ENCODE data around the gene EXOC5.
"Not testable (repeated sequence)": the region's sequence is repeated elsewhere in the genome, so short reads cannot be mapped to it uniquely, and the experiment has no call there.

Gene EXOC5

DNA sequence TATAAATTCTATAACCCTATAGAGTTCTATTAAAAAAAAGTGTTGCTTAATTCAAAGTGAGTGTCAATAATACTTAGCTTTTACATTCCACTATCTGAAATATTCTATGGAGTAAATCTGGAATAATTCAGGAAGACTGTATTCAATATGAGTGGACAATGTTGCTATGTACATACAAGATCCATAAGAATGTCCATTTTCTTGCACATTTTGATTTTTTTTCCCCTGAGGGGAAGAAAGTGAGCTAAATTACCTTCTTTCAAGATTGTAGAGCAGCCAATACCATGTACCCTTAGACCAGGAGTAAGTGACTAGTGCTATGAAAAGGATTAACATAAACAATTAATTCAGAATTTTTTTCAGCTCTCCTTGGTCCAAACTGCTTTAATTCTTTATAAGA lies 25.4 kb downstream of the EXOC5 start:
- Histone ChIP-seq H2AFZ (ENCODE audit: low read depth, low read length) (no peak overlapping the region), H3K36me3 (ENCODE audit: insufficient read depth, low read length) (peaks cover 44% of the 10 kb centered on the region), H3K4me3 (ENCODE audit: low read length) (no peak overlapping the region), H3K27me3 (ENCODE audit: insufficient read depth, low read length) (no peaks in the 10 kb centered on the region), H3K4me1 (ENCODE audit: insufficient read depth, low read length) (no peaks in the 10 kb centered on the region), H3K9me3 (ENCODE audit: low read length) (no peaks in the 10 kb centered on the region)

DNA sequence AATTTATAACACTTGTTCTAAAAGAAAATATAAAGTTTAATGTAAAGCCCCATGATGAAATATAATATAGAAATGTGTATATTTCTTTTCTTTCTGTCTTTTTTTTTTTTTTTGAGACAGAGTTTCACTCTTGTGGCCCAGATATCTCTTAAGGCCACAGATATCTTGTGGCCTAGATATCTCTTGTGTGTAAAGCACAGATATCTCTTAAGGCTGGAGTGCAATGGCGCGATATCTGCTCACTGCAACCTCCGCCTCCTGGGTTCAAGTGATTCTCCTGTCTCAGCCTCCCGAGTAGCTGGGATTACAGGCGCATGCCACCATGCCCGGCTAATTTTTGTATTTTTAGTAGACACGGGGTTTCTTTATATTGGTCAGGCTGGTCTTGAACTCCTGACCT lies 28.6 kb downstream of the EXOC5 start:
- H3K36me3 ChIP-seq (ENCODE audit: insufficient read depth, low read length) = peaks cover 61% of the 10 kb centered on the region
- H3K9me3 ChIP-seq (ENCODE audit: low read length); H2AFZ ChIP-seq (ENCODE audit: low read depth, low read length); H3K4me3 ChIP-seq (ENCODE audit: low read length); H3K27me3 ChIP-seq (ENCODE audit: insufficient read depth, low read length); H3K4me1 ChIP-seq (ENCODE audit: insufficient read depth, low read length): not testable (repeated sequence)

- Histone ChIP-seq H2AFZ (ENCODE audit: low read depth, low read length) (no peak overlapping the region), H3K36me3 (ENCODE audit: insufficient read depth, low read length) (peaks cover 83% of the 10 kb centered on the region), H3K27me3 (ENCODE audit: insufficient read depth, low read length) (no peaks in the 10 kb centered on the region), H3K4me3 (ENCODE audit: low read length) (no peak overlapping the region), H3K4me1 (ENCODE audit: insufficient read depth, low read length) (no peaks in the 10 kb centered on the region), H3K9me3 (ENCODE audit: low read length) (no peaks in the 10 kb centered on the region)
Measured at GRCh38 chr14:57232006-57232405, 36.7 kb downstream of the EXOC5 start.

- H3K27me3 ChIP-seq (ENCODE audit: insufficient read depth, low read length); H3K9me3 ChIP-seq (ENCODE audit: low read length); H2AFZ ChIP-seq (ENCODE audit: low read depth, low read length); H3K4me3 ChIP-seq (ENCODE audit: low read length); H3K4me1 ChIP-seq (ENCODE audit: insufficient read depth, low read length): not testable (repeated sequence)
- H3K36me3 ChIP-seq (ENCODE audit: insufficient read depth, low read length) = peaks cover 73% of the 10 kb centered on the region
Measured at GRCh38 chr14:57228320-57228719, 40.4 kb downstream of the EXOC5 start.

GRCh38 chr14:57227083-57227482 lies 41.6 kb downstream of the EXOC5 start:
- no peak overlapping the region for H3K4me3 ChIP-seq (ENCODE audit: low read length)
- H3K4me1 ChIP-seq (ENCODE audit: insufficient read depth, low read length) = no peaks in the 10 kb centered on the region
- H3K36me3 ChIP-seq (ENCODE audit: insufficient read depth, low read length) = peaks cover 67% of the 10 kb centered on the region
- no peaks in the 10 kb centered on the region for H3K27me3 ChIP-seq (ENCODE audit: insufficient read depth, low read length)
- H3K9me3 ChIP-seq (ENCODE audit: low read length) = no peaks in the 10 kb centered on the region
- no peak overlapping the region for H2AFZ ChIP-seq (ENCODE audit: low read depth, low read length)

DNA sequence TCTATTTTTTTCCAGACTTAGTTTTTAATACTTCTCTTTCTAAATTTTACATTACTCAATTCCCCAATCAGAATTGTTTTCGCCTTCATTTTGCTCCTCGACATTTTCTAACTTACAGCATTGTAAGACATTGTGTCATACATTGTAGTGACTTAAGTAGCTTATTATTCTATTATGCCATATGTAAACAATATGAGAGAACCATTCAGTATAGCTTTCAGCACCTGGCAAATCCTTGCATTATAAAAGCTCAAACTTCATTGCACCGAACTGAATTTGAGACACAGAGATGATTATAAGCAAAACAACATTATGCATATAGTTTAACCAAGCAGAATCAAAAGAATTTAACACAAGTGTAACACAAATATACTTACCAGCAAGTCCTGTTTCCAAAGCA lies 46.8 kb downstream of the EXOC5 start:
- H3K27me3 ChIP-seq (ENCODE audit: insufficient read depth, low read length) = no peaks in the 10 kb centered on the region
- H2AFZ ChIP-seq (ENCODE audit: low read depth, low read length) = no peak overlapping the region
- peaks cover 59% of the 10 kb centered on the region for H3K36me3 ChIP-seq (ENCODE audit: insufficient read depth, low read length)

DNA sequence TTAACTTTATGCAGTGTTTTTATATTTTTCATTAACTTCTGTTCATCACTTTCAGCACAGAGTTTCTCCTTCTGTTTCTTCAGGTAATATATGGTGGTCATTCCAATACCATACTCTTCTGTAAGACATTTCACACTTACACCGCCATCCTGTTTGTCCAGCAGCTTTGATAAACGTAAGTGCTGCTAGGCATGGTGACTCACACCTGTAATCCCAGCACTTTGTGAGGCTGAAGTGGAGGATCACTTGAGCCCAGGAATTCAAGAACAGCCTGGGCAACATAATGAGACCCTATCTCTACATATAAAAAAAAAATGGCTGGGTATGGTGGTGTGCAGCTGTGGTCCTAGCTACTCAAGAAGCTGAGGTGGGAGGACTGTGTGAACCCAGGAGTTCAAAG lies 55.8 kb downstream of the EXOC5 start:
- Histone ChIP-seq H3K4me1 (ENCODE audit: insufficient read depth, low read length) (no peaks in the 10 kb centered on the region), H3K36me3 (ENCODE audit: insufficient read depth, low read length) (peaks cover 80% of the 10 kb centered on the region), H2AFZ (ENCODE audit: low read depth, low read length) (no peak overlapping the region), H3K9me3 (ENCODE audit: low read length) (no peaks in the 10 kb centered on the region), H3K27me3 (ENCODE audit: insufficient read depth, low read length) (no peaks in the 10 kb centered on the region), H3K4me3 (ENCODE audit: low read length) (no peak overlapping the region)

More for the DNA sequence above, 46.8 kb downstream of the EXOC5 start:
- Histone ChIP-seq H3K4me3 (ENCODE audit: low read length) (no peak overlapping the region), H3K9me3 (ENCODE audit: low read length) (no peaks in the 10 kb centered on the region), H3K4me1 (ENCODE audit: insufficient read depth, low read length) (no peaks in the 10 kb centered on the region)

GRCh38 chr14:57209561-57209960 lies 59.1 kb downstream of the EXOC5 start:
- Histone ChIP-seq H3K27me3 (ENCODE audit: insufficient read depth, low read length) (no peaks in the 10 kb centered on the region), H3K36me3 (ENCODE audit: insufficient read depth, low read length) (peaks cover 63% of the 10 kb centered on the region), H3K4me1 (ENCODE audit: insufficient read depth, low read length) (no peaks in the 10 kb centered on the region)

DNA sequence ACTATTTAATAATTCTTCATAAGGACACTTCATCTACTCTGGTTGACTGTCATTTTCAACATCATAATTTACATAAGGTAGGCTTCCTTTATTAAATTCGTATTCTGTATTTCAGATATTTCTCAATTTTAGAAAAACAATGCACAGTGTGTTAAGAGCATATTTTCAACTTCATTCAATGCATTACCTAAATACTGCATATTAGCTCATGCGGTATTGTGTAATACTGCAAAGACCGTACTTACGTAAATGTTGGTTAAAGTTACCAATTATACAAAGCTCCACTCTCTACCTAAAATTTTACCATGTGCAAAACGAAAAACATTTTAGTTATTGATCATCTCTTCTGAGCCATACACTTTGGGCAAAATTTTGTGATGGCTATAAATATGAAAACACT lies 62.8 kb downstream of the EXOC5 start:
- Histone ChIP-seq H3K4me1 (ENCODE audit: insufficient read depth, low read length) (no peaks in the 10 kb centered on the region), H3K4me3 (ENCODE audit: low read length) (no peak overlapping the region), H3K36me3 (ENCODE audit: insufficient read depth, low read length) (peaks cover 33% of the 10 kb centered on the region)

More at GRCh38 chr14:57209561-57209960, 59.1 kb downstream of the EXOC5 start:
- no peaks in the 10 kb centered on the region for H3K9me3 ChIP-seq (ENCODE audit: low read length)
- no peak overlapping the region for H2AFZ ChIP-seq (ENCODE audit: low read depth, low read length)
- H3K4me3 ChIP-seq (ENCODE audit: low read length) = no peak overlapping the region

GRCh38 chr14:57202672-57203071 lies 66.0 kb downstream of the EXOC5 start:
- H3K4me1 ChIP-seq (ENCODE audit: insufficient read depth, low read length); H3K9me3 ChIP-seq (ENCODE audit: low read length); H3K27me3 ChIP-seq (ENCODE audit: insufficient read depth, low read length); H3K4me3 ChIP-seq (ENCODE audit: low read length); H2AFZ ChIP-seq (ENCODE audit: low read depth, low read length): not testable (repeated sequence)
- H3K36me3 ChIP-seq (ENCODE audit: insufficient read depth, low read length) = peaks cover 12% of the 10 kb centered on the region

More for the DNA sequence above, 62.8 kb downstream of the EXOC5 start:
- H3K27me3 ChIP-seq (ENCODE audit: insufficient read depth, low read length) = no peaks in the 10 kb centered on the region
- H2AFZ ChIP-seq (ENCODE audit: low read depth, low read length) = no peak overlapping the region
- no peaks in the 10 kb centered on the region for H3K9me3 ChIP-seq (ENCODE audit: low read length)

GRCh38 chr14:57199921-57200320 lies 68.8 kb downstream of the EXOC5 start:
- H3K4me1 ChIP-seq (ENCODE audit: insufficient read depth, low read length) = no peaks in the 10 kb centered on the region

GRCh38 chr14:57189070-57189469 lies 79.6 kb downstream of the EXOC5 start:
- Histone ChIP-seq H3K36me3 (ENCODE audit: insufficient read depth, low read length) (no peaks in the 10 kb centered on the region), H3K27me3 (ENCODE audit: insufficient read depth, low read length) (no peaks in the 10 kb centered on the region), H3K4me3 (ENCODE audit: low read length) (no peak overlapping the region), H3K9me3 (ENCODE audit: low read length) (no peaks in the 10 kb centered on the region), H2AFZ (ENCODE audit: low read depth, low read length) (no peak overlapping the region), H3K4me1 (ENCODE audit: insufficient read depth, low read length) (no peaks in the 10 kb centered on the region)

More at GRCh38 chr14:57199921-57200320, 68.8 kb downstream of the EXOC5 start:
- Histone ChIP-seq H3K4me3 (ENCODE audit: low read length) (no peak overlapping the region), H3K36me3 (ENCODE audit: insufficient read depth, low read length) (no peaks in the 10 kb centered on the region), H3K9me3 (ENCODE audit: low read length) (no peaks in the 10 kb centered on the region), H3K27me3 (ENCODE audit: insufficient read depth, low read length) (no peaks in the 10 kb centered on the region), H2AFZ (ENCODE audit: low read depth, low read length) (no peak overlapping the region)

DNA sequence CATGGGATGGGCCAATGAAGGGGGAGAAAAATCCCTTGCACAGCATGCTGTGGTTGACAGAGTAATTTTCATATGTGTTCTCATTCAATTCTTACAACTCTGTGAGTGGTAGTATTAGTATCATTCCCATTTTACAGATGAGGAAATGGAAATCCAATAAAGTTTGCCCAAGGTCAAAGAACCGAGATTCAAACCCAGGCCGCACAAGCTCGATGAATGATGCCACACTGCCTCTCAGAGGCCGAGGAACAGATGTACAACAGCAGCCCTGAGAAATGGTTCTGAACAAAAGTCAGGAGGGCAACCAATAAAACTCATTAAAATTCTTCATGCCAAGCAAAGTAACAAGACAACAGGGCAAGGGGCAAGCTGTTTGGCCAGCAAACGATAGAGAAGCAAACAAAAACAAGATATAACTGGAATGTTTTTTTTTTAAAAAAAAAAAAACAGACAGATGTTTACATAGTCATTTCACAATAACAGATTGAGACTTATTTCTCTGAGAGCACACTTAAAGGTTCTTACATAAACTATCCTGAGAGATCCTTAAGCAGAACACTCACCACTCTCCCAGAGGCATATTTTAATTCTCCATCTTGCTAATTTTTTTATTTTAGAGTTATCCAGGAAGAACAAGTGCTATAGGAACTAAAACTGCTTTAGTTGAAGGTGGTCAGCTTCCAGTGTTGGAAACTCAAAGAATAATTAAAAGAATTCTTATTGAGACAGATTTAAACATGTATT lies 85.8 kb downstream of the EXOC5 start:
- H3K4me3 ChIP-seq (ENCODE audit: low read length) = no peak overlapping the region
- peaks cover 12% of the 10 kb centered on the region for H3K27me3 ChIP-seq (ENCODE audit: insufficient read depth, low read length)
- no peaks in the 10 kb centered on the region for H3K36me3 ChIP-seq (ENCODE audit: insufficient read depth, low read length)
- no peaks in the 10 kb centered on the region for H3K9me3 ChIP-seq (ENCODE audit: low read length)
- H3K4me1 ChIP-seq (ENCODE audit: insufficient read depth, low read length) = no peaks in the 10 kb centered on the region
- H2AFZ ChIP-seq (ENCODE audit: low read depth, low read length) = no peak overlapping the region

GRCh38 chr14:57179273-57179672 lies 89.4 kb downstream of the EXOC5 start:
- Histone ChIP-seq H3K4me3 (ENCODE audit: low read length) (no peak overlapping the region), H3K9me3 (ENCODE audit: low read length) (no peaks in the 10 kb centered on the region), H2AFZ (ENCODE audit: low read depth, low read length) (no peak overlapping the region), H3K4me1 (ENCODE audit: insufficient read depth, low read length) (no peaks in the 10 kb centered on the region), H3K27me3 (ENCODE audit: insufficient read depth, low read length) (peaks cover 16% of the 10 kb centered on the region), H3K36me3 (ENCODE audit: insufficient read depth, low read length) (no peaks in the 10 kb centered on the region)
